Activated CD4-positive, alpha-beta memory T cell treated with anti-CD3 and anti-CD28 coated beads, Interleukin-2, amount 10 ng/mL, durations not matched to agents 7 days and 5 days (primary cell): ENCODE data around the gene SIX3. TPM values are rescaled to one million over a fixed set of nuclear protein-coding genes. Genes with fewer than 3 reads are reported as not detected.

Experiments used
- CTCF ChIA-PET: fragments of 350-600 bp; sonication (Branson Sonifier 250); formaldehyde crosslinking; loops from one replicate; lab custom pipeline; 2021; ENCODE audit warnings: antibody characterized with exemption, inconsistent platforms; lab: Charles Lee
- POLR2A ChIA-PET: fragments of 350-600 bp; sonication (Branson Sonifier 250); formaldehyde crosslinking; loops from one replicate; lab custom pipeline; 2021; ENCODE audit warnings: antibody characterized with exemption; lab: Charles Lee
- DNase-seq: peaks from one replicate; pipeline ENCODE4 v3.0.0-alpha.2; 2020
- H3K27ac Mint-ChIP-seq: one replicate; pipeline ENCODE4 v1.8.0; 2021; ENCODE audit warnings: mild to moderate bottlenecking, mixed read lengths
- H3K27me3 Mint-ChIP-seq: one replicate; pipeline ENCODE4 v1.8.0; 2021; ENCODE audit warnings: mixed read lengths
- H3K36me3 Mint-ChIP-seq: one replicate; pipeline ENCODE4 v1.8.0; 2021; ENCODE audit warnings: low read depth, mixed read lengths
- H3K4me1 Mint-ChIP-seq: one replicate; pipeline ENCODE4 v1.8.0; 2021; ENCODE audit warnings: mixed read lengths
- H3K4me3 Mint-ChIP-seq: one replicate; pipeline ENCODE4 v1.8.0; 2021; ENCODE audit warnings: mild to moderate bottlenecking, mixed read lengths
- H3K9me3 Mint-ChIP-seq: one replicate; pipeline ENCODE4 v1.8.0; 2021; ENCODE audit warnings: mixed read lengths
- total RNA-seq, 2 experiments: library from RNA; stranded (reverse); gene quantifications; one replicate each; pipeline ENCODE4 v1.2.3, GENCODE V29; 2021

SIX3 gene
- total RNA-seq, 2 experiments from 2014 or later: 0.08 to 0.13 TPM

- Mint-ChIP-seq H3K36me3 (peaks cover 7% of the 10 kb centered on the region), H3K4me1 (peaks cover 19% of the 10 kb centered on the region), H3K27me3 (peaks cover 82% of the 10 kb centered on the region), H3K4me3 (no peak overlapping the region), H3K27ac (no peak overlapping the region), H3K9me3 (no peaks in the 10 kb centered on the region)
- no peak for DNase-seq
- ChIA-PET CTCF (interaction anchor here (0.5 kb wide), 1 partner anchor 1327 kb away, joined by 3 read pairs; no protein-coding TSS in a partner anchor), POLR2A (no interaction called here)
Observed at GRCh38 chr2:44934038-44934982, 7.2 kb upstream of the SIX3 start.

DNA sequence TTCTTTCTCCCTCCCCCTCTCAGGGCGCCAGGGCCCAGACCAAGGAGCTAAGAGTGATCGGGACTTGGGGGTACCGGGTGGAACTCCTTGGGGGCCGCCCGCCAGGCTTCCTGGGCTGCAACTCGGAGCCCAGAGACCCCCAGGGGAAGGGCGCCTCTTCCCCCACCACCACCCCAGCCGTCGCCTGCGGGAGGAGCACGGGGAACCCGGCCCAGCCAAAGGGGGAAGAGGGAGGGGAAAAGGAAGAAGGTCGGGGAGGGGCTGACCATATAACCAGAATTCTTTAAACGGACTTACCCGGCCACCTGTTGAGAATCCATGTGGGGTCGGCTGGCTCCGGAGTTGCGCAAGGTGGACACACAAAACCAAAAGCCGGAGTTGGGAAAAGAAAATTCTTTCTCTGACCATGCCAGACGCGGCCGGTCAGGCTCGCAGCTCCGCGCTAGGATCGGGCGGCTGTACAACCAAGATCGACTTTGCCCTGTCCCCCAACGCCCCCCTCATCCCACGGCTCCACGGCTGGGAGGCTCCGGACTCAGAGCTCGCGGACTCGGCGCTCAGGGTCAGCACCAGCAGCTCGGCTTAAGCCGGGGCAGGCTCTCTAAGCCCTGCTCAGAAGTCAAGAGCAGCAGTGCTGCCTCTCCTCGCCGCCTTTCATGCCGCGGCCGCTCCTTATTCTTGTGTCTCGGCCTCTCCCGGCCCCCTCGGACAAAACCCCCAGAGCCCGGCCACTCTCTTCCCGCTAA lies 6.3 kb upstream of the SIX3 start:
- ChIA-PET CTCF (no interaction called here), POLR2A (no interaction called here)
- no peaks in the 10 kb centered on the region for H3K9me3 Mint-ChIP-seq
- H3K4me1 Mint-ChIP-seq: peaks cover 19% of the 10 kb centered on the region
- H3K27me3 Mint-ChIP-seq: peaks cover 85% of the 10 kb centered on the region
- peaks cover 6% of the 10 kb centered on the region for H3K36me3 Mint-ChIP-seq
- no peak overlapping the region for H3K27ac Mint-ChIP-seq
- H3K4me3 Mint-ChIP-seq: no peak overlapping the region
- no peak for DNase-seq

DNA sequence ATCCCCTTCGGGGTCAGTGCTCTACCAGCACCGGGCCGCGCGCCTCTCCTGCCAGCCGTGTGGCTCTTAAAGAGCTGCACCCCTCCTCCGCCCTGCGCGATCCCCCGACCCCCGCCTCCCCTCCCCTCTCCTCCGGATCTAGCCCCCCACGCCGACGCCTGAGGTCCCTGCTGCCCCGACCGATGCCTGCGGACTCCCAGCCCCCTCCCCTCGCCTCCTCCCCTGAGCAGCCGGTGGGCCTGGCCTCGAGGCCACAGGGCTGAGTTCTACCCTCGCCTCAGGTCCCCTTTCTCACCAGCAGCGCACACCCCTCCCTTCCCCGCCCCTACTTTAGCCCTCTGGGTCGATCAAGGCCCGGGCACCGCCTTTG lies 5.8 kb upstream of the SIX3 start:
- CTCF ChIA-PET: no interaction called here
- no peak overlapping the region for H3K27ac Mint-ChIP-seq

GRCh38 chr2:44936275-44936674 lies 5.2 kb upstream of the SIX3 start:
- H3K27me3 Mint-ChIP-seq: peaks cover 84% of the 10 kb centered on the region
- H3K4me1 Mint-ChIP-seq: peaks cover 13% of the 10 kb centered on the region
- DNase-seq: no peak
- H3K4me3 Mint-ChIP-seq: no peak overlapping the region
- no peak overlapping the region for H3K27ac Mint-ChIP-seq
- no peaks in the 10 kb centered on the region for H3K9me3 Mint-ChIP-seq
- ChIA-PET POLR2A (no interaction called here), CTCF (no interaction called here)
- peaks cover 6% of the 10 kb centered on the region for H3K36me3 Mint-ChIP-seq

More for the DNA sequence above, 5.8 kb upstream of the SIX3 start:
- peaks cover 13% of the 10 kb centered on the region for H3K4me1 Mint-ChIP-seq
- DNase-seq: no peak
- no peak overlapping the region for H3K4me3 Mint-ChIP-seq
- POLR2A ChIA-PET: no interaction called here
- H3K9me3 Mint-ChIP-seq: no peaks in the 10 kb centered on the region
- H3K36me3 Mint-ChIP-seq: peaks cover 6% of the 10 kb centered on the region
- H3K27me3 Mint-ChIP-seq: peaks cover 84% of the 10 kb centered on the region

DNA sequence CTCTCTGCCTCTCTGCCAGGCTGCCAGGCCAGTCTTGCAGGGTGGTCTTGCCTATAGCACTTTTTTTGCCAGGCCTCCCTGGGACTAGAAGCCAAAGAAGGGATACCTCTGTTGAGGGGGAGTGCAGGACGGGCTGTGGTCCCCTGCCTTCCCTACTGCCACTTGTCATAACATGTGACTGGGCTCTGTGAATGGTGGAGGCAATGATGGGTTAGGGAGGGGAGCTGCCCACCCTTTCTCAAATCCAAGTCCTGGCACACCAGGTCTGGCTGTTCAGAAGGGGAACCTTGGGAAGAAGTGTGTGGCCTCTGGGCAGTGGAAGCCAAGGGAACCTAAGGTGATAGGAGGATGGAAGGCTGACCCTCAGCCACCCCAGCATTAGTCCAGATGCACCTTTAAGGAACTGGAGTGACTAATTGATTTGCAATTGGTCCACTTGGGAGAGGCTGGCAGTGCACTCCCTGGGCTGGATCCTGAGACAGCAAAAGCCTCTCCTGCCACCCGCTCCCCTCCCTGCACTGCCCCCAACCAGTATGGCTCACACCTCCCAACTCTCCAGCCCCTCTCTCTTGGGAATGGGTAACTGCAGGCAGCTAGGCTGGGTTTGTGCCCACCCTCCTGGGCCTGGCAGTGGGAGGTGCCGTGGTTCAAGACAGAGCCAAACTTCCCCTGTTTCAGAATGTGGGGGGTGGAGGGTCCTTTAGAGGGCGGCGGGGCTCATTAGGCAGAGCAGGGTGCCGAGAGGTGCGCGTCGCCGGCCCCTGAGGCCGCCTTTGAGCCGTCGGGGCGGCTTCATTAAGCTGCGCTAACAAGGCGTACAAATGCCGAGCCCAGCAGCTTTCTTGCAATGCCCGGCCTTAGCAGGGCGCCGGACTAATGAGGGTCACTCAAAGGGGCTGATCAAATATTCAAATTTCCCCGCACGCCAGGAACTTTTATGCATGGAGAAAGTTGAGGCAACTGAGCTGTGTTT lies 4.5 kb upstream of the SIX3 start:
- Mint-ChIP-seq H3K4me1 (peaks cover 19% of the 10 kb centered on the region), H3K36me3 (peaks cover 6% of the 10 kb centered on the region), H3K27ac (no peak overlapping the region), H3K4me3 (no peak overlapping the region), H3K27me3 (peaks cover 84% of the 10 kb centered on the region), H3K9me3 (no peaks in the 10 kb centered on the region)
- CTCF ChIA-PET: no interaction called here
- DNase-seq: no peak
- POLR2A ChIA-PET: no interaction called here

DNA sequence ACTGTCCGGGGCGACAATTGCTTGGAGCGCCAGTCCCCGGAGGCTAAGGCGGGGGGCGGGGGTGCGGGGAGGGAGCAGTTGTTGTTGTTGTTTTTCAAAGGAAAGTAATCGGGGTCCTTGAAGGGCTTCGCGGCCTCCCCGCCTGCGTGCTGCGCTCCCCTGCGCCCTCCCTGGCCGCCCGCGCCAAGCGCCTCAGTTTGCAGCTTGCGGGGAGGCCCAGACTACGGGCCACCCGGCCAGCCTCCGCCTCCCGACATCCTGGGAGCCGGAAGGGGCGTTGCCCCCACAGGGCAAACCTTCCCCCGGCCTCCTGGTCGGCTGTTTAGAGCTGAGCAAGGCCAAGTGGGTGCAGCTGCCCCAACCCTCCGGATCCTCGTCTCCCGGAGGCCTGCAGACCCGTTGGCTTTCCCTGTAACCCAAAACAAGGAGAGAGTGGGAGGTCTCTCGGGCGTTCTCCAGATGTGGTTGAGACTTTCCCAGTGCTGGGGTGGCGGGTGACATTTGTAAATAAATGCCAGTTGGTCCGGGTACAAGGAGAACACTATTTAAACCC lies 3.7 kb upstream of the SIX3 start:
- Mint-ChIP-seq H3K36me3 (peaks cover 2% of the 10 kb centered on the region), H3K4me3 (no peak overlapping the region), H3K4me1 (peaks cover 23% of the 10 kb centered on the region), H3K9me3 (no peaks in the 10 kb centered on the region), H3K27me3 (peaks cover 82% of the 10 kb centered on the region), H3K27ac (no peak overlapping the region)
- ChIA-PET CTCF (no interaction called here), POLR2A (no interaction called here)
- DNase-seq: no peak

- POLR2A ChIA-PET: no interaction called here
- Mint-ChIP-seq H3K36me3 (peaks cover 2% of the 10 kb centered on the region), H3K4me3 (no peak overlapping the region), H3K27ac (no peak overlapping the region), H3K27me3 (peaks cover 82% of the 10 kb centered on the region), H3K9me3 (no peaks in the 10 kb centered on the region), H3K4me1 (peaks cover 30% of the 10 kb centered on the region)
- no peak for DNase-seq
- CTCF ChIA-PET: no interaction called here
Observed at GRCh38 chr2:44938287-44939105, 3.0 kb upstream of the SIX3 start.

DNA sequence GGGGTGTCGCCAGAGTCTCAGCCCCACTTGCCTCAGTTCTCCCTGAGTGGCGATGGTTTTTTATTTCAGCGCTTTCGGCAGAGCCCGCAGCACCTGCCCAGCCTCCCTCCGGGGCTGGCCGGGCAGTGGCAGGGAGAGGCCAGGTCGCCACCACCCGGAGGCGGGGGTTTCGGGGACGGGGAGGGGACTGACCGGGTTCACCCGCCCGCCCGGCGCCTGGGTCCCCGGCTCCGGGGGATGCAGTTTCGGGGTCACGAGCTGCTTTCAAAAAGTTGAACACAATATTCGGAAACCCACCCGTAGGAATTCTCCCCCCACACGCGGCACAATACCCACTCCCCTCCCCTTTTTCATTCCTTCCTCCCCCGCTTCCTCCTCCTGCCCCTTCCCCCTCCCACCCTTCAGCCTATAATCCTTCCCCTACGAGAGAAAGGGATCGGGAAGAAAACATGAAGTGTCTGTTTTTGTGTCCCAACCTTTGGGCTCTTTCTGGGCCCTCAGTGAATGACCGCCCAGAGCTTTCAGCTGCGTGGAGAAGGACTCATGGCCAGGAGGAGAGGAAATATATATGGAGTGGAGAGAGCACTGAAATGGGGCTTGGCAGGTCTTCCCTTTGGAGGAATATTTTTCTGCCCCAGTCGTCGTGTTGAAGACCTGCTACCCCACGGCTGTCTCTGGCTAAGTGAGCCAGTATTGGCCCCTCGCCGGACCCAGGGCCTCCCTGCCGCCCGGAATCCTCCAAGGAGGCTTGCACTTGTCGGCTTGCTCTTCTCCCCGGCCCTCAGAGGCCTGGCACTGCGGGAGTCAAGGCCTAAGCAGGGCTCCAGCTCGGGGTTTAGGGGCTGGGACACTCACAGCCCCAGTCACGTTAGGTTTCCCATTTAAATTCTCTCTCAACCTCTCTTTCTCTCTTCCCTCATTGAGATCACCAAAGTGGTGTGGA lies 2.1 kb upstream of the SIX3 start:
- POLR2A ChIA-PET: no interaction called here
- peaks cover 2% of the 10 kb centered on the region for H3K36me3 Mint-ChIP-seq

DNA sequence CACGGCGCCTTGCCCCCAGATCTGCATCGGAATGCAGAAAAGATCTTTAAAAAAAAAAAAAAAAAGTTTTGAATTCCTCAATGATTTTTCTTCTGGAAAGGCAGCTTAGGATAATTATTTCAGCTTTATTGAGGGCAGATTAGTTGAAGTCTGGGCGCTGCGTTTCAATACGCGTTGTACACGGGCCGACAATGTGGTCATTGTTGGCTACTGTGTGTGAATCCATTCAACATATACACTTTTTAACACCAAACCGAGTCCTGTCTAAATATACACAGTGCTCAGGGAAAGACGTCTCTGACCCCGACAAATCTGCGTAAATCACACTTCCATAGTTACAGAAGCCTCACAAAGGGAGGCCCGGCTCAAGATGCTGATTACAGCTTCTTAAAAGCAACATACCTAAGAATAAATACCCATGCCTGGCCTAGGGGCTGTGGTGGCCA lies 1.4 kb upstream of the SIX3 start:
- CTCF ChIA-PET: no interaction called here
- Mint-ChIP-seq H3K4me1 (peaks cover 38% of the 10 kb centered on the region), H3K9me3 (no peaks in the 10 kb centered on the region), H3K27me3 (peaks cover 83% of the 10 kb centered on the region), H3K27ac (no peak overlapping the region), H3K36me3 (peaks cover 2% of the 10 kb centered on the region), H3K4me3 (no peak overlapping the region)
- POLR2A ChIA-PET: interaction anchor here (0.6 kb wide), 1 partner anchor 13 kb away, joined by 3 read pairs; no protein-coding TSS in a partner anchor
- no peak for DNase-seq

More for the DNA sequence above, 2.1 kb upstream of the SIX3 start:
- CTCF ChIA-PET: no interaction called here
- peaks cover 33% of the 10 kb centered on the region for H3K4me1 Mint-ChIP-seq
- no peak overlapping the region for H3K27ac Mint-ChIP-seq
- no peak for DNase-seq
- H3K9me3 Mint-ChIP-seq: no peaks in the 10 kb centered on the region
- H3K4me3 Mint-ChIP-seq: no peak overlapping the region
- peaks cover 82% of the 10 kb centered on the region for H3K27me3 Mint-ChIP-seq

DNA sequence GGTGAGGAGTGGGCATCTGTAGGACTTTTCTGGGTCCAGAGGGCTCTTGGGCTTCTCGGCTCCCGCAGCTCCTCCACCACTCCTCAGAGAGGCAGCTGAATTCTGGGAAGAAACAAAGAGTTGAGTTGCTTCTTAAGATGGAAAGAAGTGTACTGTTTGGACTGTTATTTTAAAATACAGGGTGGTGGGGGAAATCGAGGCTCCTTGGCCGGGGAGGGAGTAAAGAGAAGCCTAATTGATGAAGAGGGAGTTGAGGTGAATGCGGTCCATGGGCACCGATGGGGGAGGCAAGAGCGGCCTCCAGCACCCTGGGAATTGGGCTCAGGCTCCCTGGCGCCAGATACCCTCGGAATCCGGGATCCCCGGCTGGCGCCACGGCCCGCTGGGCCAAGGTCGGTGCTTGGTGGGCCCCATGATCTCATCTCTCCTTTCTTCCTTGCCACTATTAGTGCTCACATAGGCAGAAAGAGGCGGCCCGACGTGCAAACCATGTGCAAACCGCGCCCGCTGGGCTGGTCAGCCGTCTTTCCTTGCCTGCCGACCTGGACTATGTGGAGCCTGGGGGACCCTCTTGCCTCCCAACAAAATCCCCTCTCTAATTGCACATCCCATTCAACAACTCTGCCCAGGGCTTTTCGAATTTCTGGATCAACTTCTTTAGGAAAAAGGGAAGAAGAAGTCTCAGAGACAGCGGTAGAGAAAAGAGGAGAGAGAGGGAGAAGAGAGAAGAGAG lies 604 bp upstream of the SIX3 start:
- DNase-seq: no peak
- POLR2A ChIA-PET: no interaction called here
- H3K4me1 Mint-ChIP-seq: peaks cover 40% of the 10 kb centered on the region
- no peaks in the 10 kb centered on the region for H3K9me3 Mint-ChIP-seq
- H3K4me3 Mint-ChIP-seq: peak overlapping the region; percentile 63
- no peak overlapping the region for H3K27ac Mint-ChIP-seq
- H3K27me3 Mint-ChIP-seq: peaks cover 86% of the 10 kb centered on the region
- H3K36me3 Mint-ChIP-seq: peaks cover 2% of the 10 kb centered on the region
- CTCF ChIA-PET: no interaction called here
